TTC549 (cell line): Measurements from ENCODE around the gene KNSTRN.
A peak's percentile ranks its signal among the peaks of the same experiment; 100 is the strongest.

Experiments
- FAIRE-seq: peaks from 2 replicates; lab custom pipeline; 2012; peaks lifted over from hg19 to GRCh38; lab: Jason Lieb, UNC

Gene KNSTRN

GRCh38 chr15:40399370-40399769, 16.8 kb downstream of the KNSTRN start:
- FAIRE-seq = no peak

- FAIRE-seq = peak; percentile 95
Measured at GRCh38 chr15:40405501-40406381, 23.2 kb downstream of the KNSTRN start, which contains the start of gene IVD. TSS of gene IVD (plus strand) at chr15:40405795. CDS start at chr15:40405828, 33 bp downstream.

- FAIRE-seq = no peak
Measured at GRCh38 chr15:40407330-40407990, 24.9 kb downstream of the KNSTRN start.

- no peak for FAIRE-seq
Measured at GRCh38 chr15:40409366-40409765, 26.8 kb downstream of the KNSTRN start.

GRCh38 chr15:40410476-40410875, 28.0 kb downstream of the KNSTRN start:
- FAIRE-seq = no peak

GRCh38 chr15:40412095-40412759, 29.7 kb downstream of the KNSTRN start:
- no peak for FAIRE-seq

GRCh38 chr15:40413036-40413435, 30.5 kb downstream of the KNSTRN start:
- FAIRE-seq = no peak

GRCh38 chr15:40414816-40415215, 32.3 kb downstream of the KNSTRN start:
- no peak for FAIRE-seq

- no peak for FAIRE-seq
Measured at GRCh38 chr15:40415226-40415625, 32.7 kb downstream of the KNSTRN start.

- FAIRE-seq = no peak
Measured at GRCh38 chr15:40416056-40416455, 33.5 kb downstream of the KNSTRN start.

- FAIRE-seq = no peak
Measured at GRCh38 chr15:40418126-40418525, 35.6 kb downstream of the KNSTRN start.

GRCh38 chr15:40420071-40420713, 37.7 kb downstream of the KNSTRN start:
- FAIRE-seq = no peak

- FAIRE-seq = no peak
Measured at GRCh38 chr15:40420793-40421192, 38.3 kb downstream of the KNSTRN start.

GRCh38 chr15:40421246-40422157, 39.0 kb downstream of the KNSTRN start:
- no peak for FAIRE-seq

GRCh38 chr15:40424483-40425115, 42.1 kb downstream of the KNSTRN start:
- FAIRE-seq = no peak

- no peak for FAIRE-seq
Measured at GRCh38 chr15:40425681-40426080, 43.2 kb downstream of the KNSTRN start.

GRCh38 chr15:40427188-40427587, 44.7 kb downstream of the KNSTRN start:
- FAIRE-seq = no peak

- no peak for FAIRE-seq
Measured at GRCh38 chr15:40428185-40428584, 45.7 kb downstream of the KNSTRN start.

- FAIRE-seq = no peak
Measured at GRCh38 chr15:40429068-40429710, 46.7 kb downstream of the KNSTRN start.

GRCh38 chr15:40430271-40430805, 47.8 kb downstream of the KNSTRN start:
- FAIRE-seq = no peak
